Fibroblast of the aortic adventitia (primary cell): ENCODE data around the gene COL23A1. TPM values are rescaled to one million over a fixed set of nuclear protein-coding genes. Genes with fewer than 3 reads are reported as not detected.

ENCODE experiments used
- DNase-seq: peaks from one replicate; pipeline ENCODE4 v3.0.0-alpha.2; 2010; ENCODE audit warnings: low read depth
- H3K4me3 ChIP-seq: 2 replicates; pipeline ENCODE4 v1.5.1; 2011; ENCODE audit warnings: low read depth, mild to moderate bottlenecking, control low read depth, low read length, moderate library complexity
- total RNA-seq: library from RNA; depleted of rRNA; stranded (reverse); fragments of >200 nt; gene quantifications from 2 replicates; pipeline ENCODE4 v1.2.3, GENCODE V29; 2012; ENCODE audit warnings: low replicate concordance
- TF ChIP-seq, protein P1 (sequence below): IDR thresholded peaks from 2 replicates; pipeline ENCODE4 v1.5.1; 2011; ENCODE audit warnings: mild to moderate bottlenecking, low read length, control low read depth, inconsistent platforms; ENCODE audit not compliant: insufficient read depth

COL23A1 gene
- total RNA-seq, 1 donor: not detected

DNA sequence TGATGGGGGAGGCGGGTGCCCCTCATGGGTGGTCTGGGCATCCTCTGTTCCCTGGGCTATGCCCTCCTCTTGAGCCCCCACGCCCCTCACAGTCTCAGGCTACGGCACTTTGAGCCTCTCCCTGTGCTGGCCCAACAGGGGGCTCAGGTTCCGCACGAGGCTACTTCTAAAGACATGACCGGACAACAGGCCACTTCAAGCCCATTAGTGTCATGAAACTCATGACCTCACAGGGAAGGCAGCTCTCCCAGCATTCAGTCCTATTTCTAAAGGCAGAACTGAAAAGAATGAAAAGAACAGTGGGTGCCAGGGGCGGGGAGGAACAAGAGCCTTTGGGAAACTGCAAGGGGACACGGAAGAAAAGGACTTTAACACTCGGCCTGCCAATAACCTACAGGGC is 45.0 kb downstream of the COL23A1 start:
- H3K4me3 ChIP-seq: no peak overlapping the region
- DNase-seq: no peak
- TF ChIP-seq, protein P1, sequence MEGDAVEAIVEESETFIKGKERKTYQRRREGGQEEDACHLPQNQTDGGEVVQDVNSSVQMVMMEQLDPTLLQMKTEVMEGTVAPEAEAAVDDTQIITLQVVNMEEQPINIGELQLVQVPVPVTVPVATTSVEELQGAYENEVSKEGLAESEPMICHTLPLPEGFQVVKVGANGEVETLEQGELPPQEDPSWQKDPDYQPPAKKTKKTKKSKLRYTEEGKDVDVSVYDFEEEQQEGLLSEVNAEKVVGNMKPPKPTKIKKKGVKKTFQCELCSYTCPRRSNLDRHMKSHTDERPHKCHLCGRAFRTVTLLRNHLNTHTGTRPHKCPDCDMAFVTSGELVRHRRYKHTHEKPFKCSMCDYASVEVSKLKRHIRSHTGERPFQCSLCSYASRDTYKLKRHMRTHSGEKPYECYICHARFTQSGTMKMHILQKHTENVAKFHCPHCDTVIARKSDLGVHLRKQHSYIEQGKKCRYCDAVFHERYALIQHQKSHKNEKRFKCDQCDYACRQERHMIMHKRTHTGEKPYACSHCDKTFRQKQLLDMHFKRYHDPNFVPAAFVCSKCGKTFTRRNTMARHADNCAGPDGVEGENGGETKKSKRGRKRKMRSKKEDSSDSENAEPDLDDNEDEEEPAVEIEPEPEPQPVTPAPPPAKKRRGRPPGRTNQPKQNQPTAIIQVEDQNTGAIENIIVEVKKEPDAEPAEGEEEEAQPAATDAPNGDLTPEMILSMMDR: no peak

DNA sequence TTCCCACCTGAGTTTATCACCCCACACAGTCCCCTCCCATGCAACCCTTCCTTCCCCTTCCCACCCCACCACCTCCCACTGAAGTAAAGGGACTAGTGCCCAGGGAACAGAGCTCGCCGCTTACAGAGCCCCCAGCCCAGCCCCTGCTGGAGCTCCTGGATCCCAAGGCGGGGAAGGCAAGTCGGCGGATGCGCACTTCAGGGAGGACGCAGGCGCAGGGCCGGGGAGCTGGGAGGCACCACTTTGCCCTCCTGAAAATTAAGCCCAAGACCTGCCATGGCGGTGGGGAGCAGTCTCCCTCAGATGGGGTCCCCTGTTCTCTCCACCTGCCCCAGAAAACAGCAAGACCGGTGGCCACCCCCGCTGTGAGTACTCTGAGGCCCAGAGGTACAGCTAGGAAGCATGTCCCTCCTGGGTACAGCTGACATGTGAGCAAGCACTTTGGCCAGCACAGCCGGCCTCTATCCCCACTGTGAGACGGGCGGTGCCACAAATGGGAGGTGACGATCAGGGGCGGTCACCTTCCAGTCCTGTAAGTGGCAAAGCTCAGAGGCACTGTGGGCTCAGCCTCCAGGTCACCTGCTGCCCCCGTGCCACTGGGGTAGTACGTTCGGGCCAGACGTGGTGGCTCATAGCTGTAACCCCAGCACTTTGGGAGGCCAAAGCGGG is 45.9 kb downstream of the COL23A1 start:
- TF ChIP-seq, protein P1: no peak
- DNase-seq: no peak
- H3K4me3 ChIP-seq: no peak overlapping the region

DNA sequence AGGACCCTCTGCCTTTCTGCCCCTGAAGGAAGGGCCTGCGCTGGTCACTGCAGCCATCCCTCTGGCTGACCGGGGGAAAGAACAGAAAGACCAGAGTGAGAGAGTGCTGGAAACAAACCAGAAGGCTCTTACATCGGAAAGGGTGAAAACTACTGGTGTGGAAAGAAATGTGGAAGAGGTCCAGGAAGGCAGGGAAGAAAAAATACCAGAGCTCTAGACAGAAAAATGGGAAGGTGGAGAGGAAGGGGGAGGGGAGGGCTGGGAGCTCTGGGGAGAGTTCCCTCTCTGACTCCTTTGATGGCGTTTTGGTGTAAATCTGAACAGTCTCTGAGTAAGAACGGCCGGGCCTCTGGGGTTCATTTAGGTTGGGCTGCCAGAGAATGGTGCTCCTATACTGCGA is 47.7 kb downstream of the COL23A1 start:
- no peak for DNase-seq
- H3K4me3 ChIP-seq: no peak overlapping the region
- TF ChIP-seq, protein P1: no peak

DNA sequence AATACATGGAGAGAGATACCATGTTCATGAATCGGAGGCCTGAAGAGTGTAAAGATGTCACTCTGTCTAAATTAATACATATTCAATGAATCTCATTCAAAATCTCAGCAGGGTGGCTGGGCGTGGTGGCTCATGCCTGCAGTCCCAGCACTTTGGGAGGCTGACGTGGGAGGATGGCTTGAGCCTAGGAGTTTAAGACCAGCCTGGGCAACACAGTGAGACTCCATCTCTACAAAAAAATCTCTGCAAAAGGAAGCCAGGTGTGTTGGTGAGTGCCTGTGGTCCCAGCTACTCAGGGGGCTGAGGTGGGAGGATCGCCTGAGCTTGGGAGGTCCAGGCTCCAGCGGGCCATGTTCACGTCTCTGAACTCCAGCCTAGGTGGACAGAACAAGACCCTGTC is 49.7 kb downstream of the COL23A1 start:
- no peak for DNase-seq
- TF ChIP-seq, protein P1: no peak
- H3K4me3 ChIP-seq: no peak overlapping the region

DNA sequence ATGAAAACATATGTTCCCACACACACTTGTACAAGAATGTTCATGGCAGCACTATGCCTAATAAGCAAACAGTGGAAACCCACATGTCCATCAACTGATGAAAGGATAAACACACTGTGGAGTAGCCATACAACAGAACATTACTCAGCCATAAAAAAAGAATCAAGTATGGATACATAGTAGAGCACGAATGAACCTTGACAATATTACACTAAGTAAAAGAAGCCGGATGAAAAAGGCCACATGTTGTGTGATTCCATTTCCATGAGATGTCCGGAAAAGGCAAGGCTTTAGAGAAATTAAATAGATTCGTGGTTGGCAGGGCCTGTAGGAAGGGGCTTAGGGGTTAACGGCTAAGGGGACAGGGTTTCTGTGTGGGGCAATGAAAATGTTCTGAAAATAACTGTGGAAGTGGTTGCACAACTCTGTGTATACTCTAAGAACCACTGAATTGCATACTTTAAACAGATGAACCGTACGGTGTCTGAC is 51.4 kb downstream of the COL23A1 start:
- TF ChIP-seq, protein P1: no peak
- H3K4me3 ChIP-seq: no peak overlapping the region
- no peak for DNase-seq

DNA sequence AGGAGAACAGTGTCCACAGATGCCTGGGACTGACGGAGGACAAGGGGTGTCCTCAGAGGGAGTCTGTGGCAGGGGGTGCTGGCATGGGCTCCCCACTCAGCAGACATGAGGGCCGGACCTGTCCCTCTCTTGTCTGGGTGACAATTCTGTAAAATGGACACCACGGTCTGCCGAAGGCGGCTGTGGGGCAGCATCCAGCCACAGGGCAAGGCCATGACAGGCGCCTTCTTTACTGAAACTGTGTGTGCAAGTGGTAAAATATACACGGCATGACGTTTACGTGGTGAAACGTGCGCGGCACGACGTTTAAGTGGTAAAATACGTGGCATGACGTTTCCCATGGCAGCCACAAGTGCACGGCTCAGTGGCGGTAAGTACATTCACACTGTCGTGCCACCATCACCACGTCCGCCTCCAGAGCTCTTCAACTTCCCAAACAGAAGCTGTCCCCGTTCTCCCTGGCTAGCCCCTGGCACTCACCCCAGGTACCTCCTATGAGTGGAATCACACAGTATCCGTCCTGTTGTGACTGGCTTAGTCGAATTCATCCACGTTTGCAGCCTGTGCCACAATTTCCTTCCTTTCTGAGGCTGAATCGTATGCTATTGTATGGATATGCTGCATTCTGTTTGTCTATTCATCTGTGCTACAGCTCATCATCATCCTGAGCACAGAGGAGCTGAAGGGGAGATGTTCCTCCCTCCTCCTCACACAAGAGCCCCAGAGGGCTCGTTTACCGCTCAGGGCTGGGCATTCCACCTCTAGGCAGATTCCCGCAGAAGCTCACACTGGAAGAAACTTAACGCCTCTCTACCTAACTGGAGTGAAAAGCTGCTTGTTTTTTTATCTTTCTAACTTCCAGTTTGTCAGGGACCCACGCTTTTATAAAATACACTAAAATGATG is 52.5 kb downstream of the COL23A1 start:
- DNase-seq: no peak
- H3K4me3 ChIP-seq: no peak overlapping the region
- TF ChIP-seq, protein P1: no peak
